ENCODE results near the gene CPEB2.

CPEB2 gene

GRCh38 chr4:15109600-15109999 lies 107.3 kb downstream of the CPEB2 start:
- H3K9me3 Mint-ChIP-seq = no peaks in the 10 kb centered on the region
- H3K4me3 Mint-ChIP-seq = no peak overlapping the region
- H3K27ac Mint-ChIP-seq = no peak overlapping the region
- DNase-seq (ENCODE audit: low spot score in 2 of 2) = no peak
- no peak for ATAC-seq
- no peaks in the 10 kb centered on the region for H3K4me1 Mint-ChIP-seq
- H3K36me3 Mint-ChIP-seq = no peaks in the 10 kb centered on the region

GRCh38 chr4:15110120-15110571 lies 107.9 kb downstream of the CPEB2 start:
- ATAC-seq (no peak), DNase-seq (ENCODE audit: low spot score in 2 of 2) (no peak)
- H3K4me1 Mint-ChIP-seq = no peaks in the 10 kb centered on the region
- H3K4me3 Mint-ChIP-seq = no peak overlapping the region
- H3K27ac Mint-ChIP-seq = no peak overlapping the region
- H3K36me3 Mint-ChIP-seq = no peaks in the 10 kb centered on the region
- H3K9me3 Mint-ChIP-seq = no peaks in the 10 kb centered on the region

GRCh38 chr4:15116509-15117079 lies 114.3 kb downstream of the CPEB2 start:
- H3K4me1 Mint-ChIP-seq = peaks cover 6% of the 10 kb centered on the region
- no peak overlapping the region for H3K4me3 Mint-ChIP-seq
- no peak for DNase-seq (ENCODE audit: low spot score in 2 of 2)
- no peak for ATAC-seq
- peaks cover 7% of the 10 kb centered on the region for H3K36me3 Mint-ChIP-seq
- peaks cover 10% of the 10 kb centered on the region for H3K9me3 Mint-ChIP-seq
- no peak overlapping the region for H3K27ac Mint-ChIP-seq

- peaks cover 7% of the 10 kb centered on the region for H3K36me3 Mint-ChIP-seq
- H3K4me1 Mint-ChIP-seq = peaks cover 6% of the 10 kb centered on the region
- peak overlapping the region; percentile 91 for H3K27ac Mint-ChIP-seq
- peaks cover 10% of the 10 kb centered on the region for H3K9me3 Mint-ChIP-seq
- no peak overlapping the region for H3K4me3 Mint-ChIP-seq
- ATAC-seq (peak; percentile 94), DNase-seq (ENCODE audit: low spot score in 2 of 2) (no peak)
These were observed 115.1 kb downstream of the CPEB2 start for GRCh38 chr4:15117270-15117946.

GRCh38 chr4:15118292-15118691 lies 116.0 kb downstream of the CPEB2 start:
- ATAC-seq (no peak), DNase-seq (ENCODE audit: low spot score in 2 of 2) (no peak)
- peaks cover 10% of the 10 kb centered on the region for H3K9me3 Mint-ChIP-seq
- H3K27ac Mint-ChIP-seq = no peak overlapping the region
- peaks cover 6% of the 10 kb centered on the region for H3K4me1 Mint-ChIP-seq
- peaks cover 7% of the 10 kb centered on the region for H3K36me3 Mint-ChIP-seq
- no peak overlapping the region for H3K4me3 Mint-ChIP-seq

Measured in stimulated activated effector memory CD8-positive, alpha-beta T cell treated with anti-CD3 and anti-CD28 coated beads, Interleukin-12 subunit alpha, Interleukin-12 subunit beta, amount 100 ng/mL, for 72 hours (primary cell).